HepG2 (cell line): ENCODE measurements around the gene SLC23A3. TPM values are rescaled to one million over a fixed set of nuclear protein-coding genes. Genes with fewer than 3 reads are reported as not detected.

Experiments
- ATAC-seq: fragments of 200-7000 bp; cut with Tn5 transposase; 3 replicates; pipeline ENCODE4 v1.9.1; 2020; ENCODE audit warnings: mild to moderate bottlenecking, moderate library complexity
- BruUV-seq: library from RNA; stranded (reverse); fragments of 400-500 nt; replicated peaks from 2 replicates; lab custom pipeline; 2021; lab: Mats Ljungman, UMichigan
- CTCF ChIA-PET: fragments of 300-600 bp; formaldehyde crosslinking; extraction: SDS; loops from one replicate; lab custom pipeline; 2021; ENCODE audit warnings: low total read pairs, inconsistent platforms, low intra/inter-chr PET ratio; lab: Yijun Ruan, JAX
- POLR2A ChIA-PET: fragments of 350-600 bp; sonication (Branson Sonifier 250); formaldehyde crosslinking; loops from one replicate; lab custom pipeline; 2020; ENCODE audit warnings: antibody characterized with exemption, inconsistent platforms; lab: Yijun Ruan, JAX
- DNase-seq: peaks from one replicate; pipeline ENCODE4 v3.0.0-alpha.2; 2015; ENCODE audit warnings: low spot score
- FAIRE-seq: peaks from 3 replicates; lab custom pipeline; 2011; peaks lifted over from hg19 to GRCh38; lab: Jason Lieb, UNC
- H2AFZ ChIP-seq: one replicate; pipeline ENCODE4 v1.6.1; 2011; ENCODE audit warnings: low read length, inconsistent platforms
- H3K27ac ChIP-seq: fragments of 300-600 bp; 3 replicates; pipeline ENCODE4 v1.8.0; 2011; ENCODE audit warnings: mixed run types, mild to moderate bottlenecking, mixed read lengths, low read length, inconsistent platforms; ENCODE audit not compliant: insufficient read depth; ENCODE audit errors: extremely low read length
- H3K27me3 ChIP-seq, 2 experiments: fragments of 200-600 bp in 1 of 2; 2 replicates in 1 of 2; 3 replicates in 1 of 2; pipeline versions ENCODE4 v1.6.0 to v1.8.0; 2011; ENCODE audit warnings: low read length in 2 of 2, mild to moderate bottlenecking in 2 of 2, moderate library complexity in 2 of 2, inconsistent platforms in 1 of 2; ENCODE audit not compliant: insufficient read depth in 2 of 2, control insufficient read depth in 1 of 2
- H3K36me3 ChIP-seq, 2 experiments: fragments of 200-600 bp in 1 of 2; replicated peaks in 1 of 2; 2 replicates in 1 of 2; 3 replicates in 1 of 2; pipeline versions ENCODE4 v1.5.1 to v1.8.0; 2011; ENCODE audit warnings: low read length in 2 of 2, inconsistent platforms in 1 of 2; ENCODE audit not compliant: insufficient read depth in 2 of 2, control insufficient read depth in 1 of 2
- H3K4me1 ChIP-seq: 2 replicates; pipeline ENCODE4 v1.5.1; 2012; ENCODE audit warnings: low read length, inconsistent platforms; ENCODE audit not compliant: insufficient read depth
- H3K4me2 ChIP-seq: 2 replicates; pipeline ENCODE4 v1.6.0; 2011; ENCODE audit warnings: low read depth, low read length, inconsistent platforms
- H3K4me3 ChIP-seq, 3 experiments: fragments of 200-600 bp in 1 of 3; sonication (generic), shearing (Covaris generic) in 1 of 3; replicated peaks in 1 of 3; 2 replicates each; pipeline ENCODE4 v1.5.1; 2011 to 2016; ENCODE audit warnings: low read length in 3 of 3, inconsistent platforms in 2 of 3, low read depth in 2 of 3, mild to moderate bottlenecking in 2 of 3, control low read depth in 1 of 3, mixed read lengths in 1 of 3; ENCODE audit not compliant: insufficient read depth in 1 of 3
- H3K79me2 ChIP-seq: one replicate; pipeline ENCODE4 v1.6.1; 2011; ENCODE audit warnings: low read length, inconsistent platforms; ENCODE audit not compliant: insufficient read depth
- H3K9ac ChIP-seq: 2 replicates; pipeline ENCODE4 v1.6.0; 2011; ENCODE audit warnings: mild to moderate bottlenecking, low read depth, low read length, inconsistent platforms; ENCODE audit not compliant: insufficient read depth
- H3K9me3 ChIP-seq: 2 replicates; pipeline ENCODE4 v1.5.1; 2012; ENCODE audit warnings: mild to moderate bottlenecking, low read length
- H4K20me1 ChIP-seq: 2 replicates; pipeline ENCODE4 v1.6.0; 2011; ENCODE audit warnings: inconsistent platforms, mild to moderate bottlenecking, low read length, moderate library complexity; ENCODE audit not compliant: insufficient read depth
- ARID2 ChIP-seq: sonication (generic); formaldehyde crosslinking; IDR thresholded peaks from 2 replicates; pipeline ENCODE4 v1.8.1; 2022; ENCODE audit warnings: mild to moderate bottlenecking, missing genetic modification reagents, borderline replicate concordance
- ATM ChIP-seq: fragments of 450-650 bp; IDR thresholded peaks from 2 replicates; pipeline ENCODE4 v1.7.1; 2017; ENCODE audit warnings: mild to moderate bottlenecking, borderline replicate concordance
- FOXA1 ChIP-seq, 2 experiments: fragments of 450-650 bp in 1 of 2; sonication (generic) in 1 of 2; formaldehyde crosslinking in 1 of 2; IDR thresholded peaks; 2 replicates each; pipeline versions ENCODE4 v1.4.0 to v1.6.1; 2016 to 2020; ENCODE audit warnings: missing genetic modification reagents in 1 of 2
- KAT7 ChIP-seq: IDR thresholded peaks from 2 replicates; pipeline ENCODE4 v1.6.1; 2018; ENCODE audit warnings: borderline replicate concordance, missing compliant biosample characterization
- KLF9 ChIP-seq: IDR thresholded peaks from 2 replicates; pipeline ENCODE4 v1.6.1; 2016; ENCODE audit warnings: low read depth
- MXD1 ChIP-seq: sonication (generic); formaldehyde crosslinking; IDR thresholded peaks from 2 replicates; pipeline ENCODE4 v1.4.0; 2020; ENCODE audit warnings: mild to moderate bottlenecking, missing genetic modification reagents
- PAX8 ChIP-seq: sonication (generic); formaldehyde crosslinking; IDR thresholded peaks from 2 replicates; pipeline ENCODE4 v1.8.0; 2022; ENCODE audit warnings: mild to moderate bottlenecking, missing genetic modification reagents, borderline replicate concordance
- POLR2G ChIP-seq: fragments of 200-400 bp; formaldehyde crosslinking; IDR thresholded peaks from 2 replicates; pipeline ENCODE4 v1.6.1; 2018; ENCODE audit warnings: mild to moderate bottlenecking, low read depth, low read length, moderate library complexity
- PTBP1 ChIP-seq: fragments of 200-400 bp; formaldehyde crosslinking; IDR thresholded peaks from 2 replicates; pipeline ENCODE4 v1.6.1; 2018; ENCODE audit warnings: low read length, low read depth; ENCODE audit not compliant: poor library complexity, severe bottlenecking
- SIN3A ChIP-seq: IDR thresholded peaks from 2 replicates; pipeline ENCODE4 v1.6.1; 2011; ENCODE audit warnings: low read depth, mild to moderate bottlenecking, control low read depth, low read length, borderline replicate concordance
- SP1 ChIP-seq, 2 experiments: fragments of 450-650 bp in 1 of 2; sonication (generic) in 1 of 2; formaldehyde crosslinking in 1 of 2; IDR thresholded peaks; 2 replicates each; pipeline versions ENCODE4 v1.4.0 to v1.6.1; 2016 to 2020; ENCODE audit warnings: missing genetic modification reagents in 1 of 2
- ZBTB4 ChIP-seq: sonication (generic); formaldehyde crosslinking; IDR thresholded peaks from 2 replicates; pipeline ENCODE4 v1.4.0; 2020; ENCODE audit warnings: missing genetic modification reagents, mild to moderate bottlenecking, borderline replicate concordance
- ZFX ChIP-seq: sonication (generic); formaldehyde crosslinking; IDR thresholded peaks from 2 replicates; pipeline ENCODE4 v1.4.0; 2020; ENCODE audit warnings: mild to moderate bottlenecking, low read depth, missing genetic modification reagents, moderate library complexity
- ZFY ChIP-seq: sonication (generic); formaldehyde crosslinking; IDR thresholded peaks from 2 replicates; pipeline ENCODE4 v1.4.0; 2020; ENCODE audit warnings: missing genetic modification reagents
- ZNF431 ChIP-seq: sonication (generic); formaldehyde crosslinking; IDR thresholded peaks from 2 replicates; pipeline ENCODE4 v1.9.0; 2022; ENCODE audit warnings: missing genetic modification reagents, low read depth, mild to moderate bottlenecking, borderline replicate concordance
- ZNF572 ChIP-seq: sonication (generic); formaldehyde crosslinking; IDR thresholded peaks from 2 replicates; pipeline ENCODE4 v1.5.1; 2020; ENCODE audit warnings: mild to moderate bottlenecking, missing genetic modification reagents
- WGBS: methylation state at CpG from one replicate; pipeline ENCODE4 v1.1.6; 2017; ENCODE audit warnings: low lambda C conversion rate; 5-methylcytosine and 5-hydroxymethylcytosine counted together
- in situ Hi-C: cut with HindIII; loops from 2 replicates; pipeline ENCODE4 v1.10.0; 2017; ENCODE audit warnings: low pct_unique_long_range_greater_than_20kb; ENCODE audit not compliant: extremely low pct_ligation_motif_present
- intact Hi-C: fragments of 100-400 bp; cut with micrococcal nuclease; formaldehyde crosslinking; loops from one replicate; pipeline ENCODE4 v1.10.0; 2022; ENCODE audit not compliant: unreplicated experiment
- polyA plus RNA-seq, 8 experiments: library from polyadenylated mRNA; depleted of rRNA in 3 of 8; stranded (reverse) in 7 of 8; unstranded in 1 of 8; fragments of >200 nt; fragmentation: Illumina TruSeq in 4 of 8; extraction: Trizol in 4 of 8; gene quantifications; 2 replicates each; pipeline versions ENCODE4 v1.2.1 to v1.2.3, GENCODE V29; 2011 to 2016; ENCODE audit warnings: low read depth in 4 of 8, missing spikeins in 1 of 8, mixed read lengths in 1 of 8; ENCODE audit not compliant: insufficient read depth in 1 of 8
- total RNA-seq, 5 experiments: library from RNA; depleted of rRNA; stranded (reverse); fragments of >200 nt; fragmentation: Illumina TruSeq; extraction: Trizol; gene quantifications; 2 replicates each; pipeline ENCODE4 v1.2.3, GENCODE V29; 2016; ENCODE audit warnings: low read depth in 1 of 5

SLC23A3 gene
- total and polyA plus RNA-seq, 2 of the 13 experiments (the other 11 are each of a cell fraction or from before 2014, with no cell fraction given): 0.38 to 0.78 TPM

- TF ChIP-seq ZNF572 (peak; percentile 93), ZFY (peak; percentile 96), FOXA1 (IDR thresholded peaks at IDR 0.05) (no peak), FOXA1 (CRISPR knock-in tag; IDR thresholded peaks at IDR 0.05) (peak; percentile 59), SP1 (IDR thresholded peaks at IDR 0.05) (no peak), SP1 (CRISPR knock-in tag; IDR thresholded peaks at IDR 0.05) (peak; percentile 76; the same call in 1 of the 2 replicates), POLR2G (peak; percentile 85)
Measured at GRCh38 chr2:219176818-219177551, 7.2 kb upstream of the SLC23A3 start, which contains the start of gene CNPPD1 (continued).

GRCh38 chr2:219175928-219176817 is 6.3 kb upstream of the SLC23A3 start:
- ATAC-seq (peak; percentile 61), FAIRE-seq (no peak), DNase-seq (no peak)
- intact Hi-C loops (loop anchor here (1.0 to 2.0 kb wide), 3 partner anchors 16 to 123 kb away; partner anchors contain the start of genes ABCB6 and NHEJ1), in situ Hi-C loops (no loop called here)
- Histone ChIP-seq H3K4me3 (peak overlapping the region; percentile 62 to 79 (median 72)), H3K79me2 (peaks cover 26% of the 10 kb centered on the region), H3K27ac (peak overlapping the region; percentile 90), H3K4me2 (peak overlapping the region; percentile 100), H3K36me3 (peaks cover 21 to 41% of the 10 kb centered on the region in 2 experiments), H4K20me1 (no peaks in the 10 kb centered on the region), H2AFZ (no peak overlapping the region), H3K4me1 (peaks cover 37% of the 10 kb centered on the region), H3K9me3 (no peaks in the 10 kb centered on the region), H3K27me3 (no peaks in the 10 kb centered on the region; a peak in 1 of 5 replicates), H3K9ac (peak overlapping the region; percentile 82)
- ChIA-PET POLR2A (interaction anchor here (0.7 to 10.4 kb wide), 32 partner anchors 8 to 517 kb away, joined by 3 to 227 read pairs (median 9); partner anchors contain the start of genes ABCB6, ANKZF1, ATG9A and BCS1L), CTCF (no interaction called here)
- WGBS: 4% methylated on average over 24 of the region's 45 CpGs
- no TSS peak for BruUV-seq
- 0 out of 2 replicates have a peak, but pooled peaks have one; percentile 4 for TF ChIP-seq ZNF431 (CRISPR knock-in tag)
- no peak for TF ChIP-seq MXD1
- TF ChIP-seq SIN3A: no peak
- peak; percentile 73 for TF ChIP-seq PTBP1
- TF ChIP-seq KLF9 (CRISPR knock-in tag): 0 out of 2 replicates have a peak, but pooled peaks have one; percentile 14
- no peak for TF ChIP-seq ATM
- peak; percentile 76; the same call in 1 of the 2 replicates for TF ChIP-seq KAT7 (CRISPR knock-in tag)
- 0 out of 2 replicates have a peak, but pooled peaks have one; percentile 7 for TF ChIP-seq ZBTB4 (CRISPR knock-in tag)
- peak; percentile 80; the same call in 1 of the 2 replicates for TF ChIP-seq ARID2
- peak; percentile 92; the same call in 1 of the 2 replicates for TF ChIP-seq PAX8
- no peak for TF ChIP-seq ZFX (CRISPR knock-in tag)
